RWPE2 (cell line): ENCODE measurements around the gene MAP4K3.

Experiments
- ATAC-seq: fragments of 200-7000 bp; cut with Tn5 transposase; 3 replicates; pipeline ENCODE4 v1.9.1; 2021; ENCODE audit warnings: low read depth
- DNase-seq: peaks from one replicate; pipeline ENCODE4 v3.0.0-alpha.2; 2020; ENCODE audit warnings: low spot score
- H3K27ac ChIP-seq: fragments of 450-650 bp; 2 replicates; pipeline ENCODE4 v1.5.1; 2017; ENCODE audit warnings: mild to moderate bottlenecking; ENCODE audit not compliant: poor library complexity, severe bottlenecking
- H3K27me3 ChIP-seq: fragments of 250-450 bp; sonication (Bioruptor Pico); 2 replicates; pipeline ENCODE4 v1.5.1; 2021; ENCODE audit warnings: mild to moderate bottlenecking, moderate library complexity; ENCODE audit not compliant: insufficient read depth, poor library complexity, severe bottlenecking
- H3K36me3 ChIP-seq: fragments of 250-450 bp; sonication (Bioruptor Pico); 2 replicates; pipeline ENCODE4 v1.5.1; 2020; ENCODE audit warnings: low read depth, mild to moderate bottlenecking, moderate library complexity
- H3K4me1 ChIP-seq: fragments of 250-450 bp; sonication (Bioruptor Pico); 2 replicates; pipeline ENCODE4 v1.5.1; 2021; ENCODE audit warnings: mild to moderate bottlenecking, moderate library complexity; ENCODE audit not compliant: insufficient read depth, poor library complexity, severe bottlenecking
- H3K4me3 ChIP-seq: fragments of 250-450 bp; sonication (Bioruptor Pico); 2 replicates; pipeline ENCODE4 v1.5.1; 2021; ENCODE audit warnings: mild to moderate bottlenecking, moderate library complexity; ENCODE audit not compliant: severe bottlenecking
- H3K9me3 ChIP-seq: fragments of 250-450 bp; sonication (Bioruptor Pico); 2 replicates; pipeline ENCODE4 v1.5.1; 2021; ENCODE audit warnings: mild to moderate bottlenecking, moderate library complexity; ENCODE audit not compliant: severe bottlenecking
- CTCF ChIP-seq: fragments of 450-650 bp; IDR thresholded peaks from one replicate; pipeline ENCODE4 v1.5.1; 2017; ENCODE audit warnings: mild to moderate bottlenecking, moderate library complexity; ENCODE audit not compliant: poor library complexity, severe bottlenecking

MAP4K3 gene

GRCh38 chr2:39483534-39483933, 46.4 kb upstream of the MAP4K3 start:
- DNase-seq = no peak
- Histone ChIP-seq H3K4me3 (no peak overlapping the region), H3K27ac (no peak overlapping the region), H3K9me3 (no peaks in the 10 kb centered on the region), H3K36me3 (no peaks in the 10 kb centered on the region), H3K27me3 (no peaks in the 10 kb centered on the region), H3K4me1 (peaks cover 25% of the 10 kb centered on the region)
- TF ChIP-seq CTCF = no peak
- no peak for ATAC-seq

- TF ChIP-seq CTCF = no peak
- H3K27me3 ChIP-seq = no peaks in the 10 kb centered on the region
- H3K9me3 ChIP-seq = no peaks in the 10 kb centered on the region
- ATAC-seq (peak; percentile 86), DNase-seq (no peak)
- H3K36me3 ChIP-seq = no peaks in the 10 kb centered on the region
- peak overlapping the region; percentile 26 for H3K27ac ChIP-seq
- H3K4me3 ChIP-seq = no peak overlapping the region
- peaks cover 14% of the 10 kb centered on the region for H3K4me1 ChIP-seq
Observed at GRCh38 chr2:39481611-39482010, 44.5 kb upstream of the MAP4K3 start.

GRCh38 chr2:39479696-39480095, 42.6 kb upstream of the MAP4K3 start:
- Histone ChIP-seq H3K27me3 (no peaks in the 10 kb centered on the region), H3K4me3 (no peak overlapping the region), H3K36me3 (no peaks in the 10 kb centered on the region), H3K9me3 (no peaks in the 10 kb centered on the region), H3K4me1 (peaks cover 14% of the 10 kb centered on the region), H3K27ac (no peak overlapping the region)
- no peak for TF ChIP-seq CTCF
- DNase-seq (no peak), ATAC-seq (no peak)

GRCh38 chr2:39479053-39479670, 42.1 kb upstream of the MAP4K3 start:
- no peak for TF ChIP-seq CTCF
- peaks cover 14% of the 10 kb centered on the region for H3K4me1 ChIP-seq
- no peaks in the 10 kb centered on the region for H3K27me3 ChIP-seq
- no peaks in the 10 kb centered on the region for H3K36me3 ChIP-seq
- H3K4me3 ChIP-seq = no peak overlapping the region
- ATAC-seq (no peak), DNase-seq (no peak)
- no peak overlapping the region for H3K27ac ChIP-seq
- no peaks in the 10 kb centered on the region for H3K9me3 ChIP-seq

GRCh38 chr2:39476524-39476923, 39.4 kb upstream of the MAP4K3 start:
- no peak for ATAC-seq

More at GRCh38 chr2:39476524-39476923, 39.4 kb upstream of the MAP4K3 start:
- Histone ChIP-seq H3K4me3 (no peak overlapping the region), H3K27me3 (no peaks in the 10 kb centered on the region), H3K4me1 (peaks cover 6% of the 10 kb centered on the region), H3K27ac (no peak overlapping the region), H3K9me3 (no peaks in the 10 kb centered on the region), H3K36me3 (no peaks in the 10 kb centered on the region)
- TF ChIP-seq CTCF = no peak
- DNase-seq = no peak
